Neural progenitor cell (in vitro differentiated cells): Measurements from ENCODE around the gene SH3GL3. TPM values are rescaled to one million over a fixed set of nuclear protein-coding genes. Genes with fewer than 3 reads are reported as not detected.

ENCODE experiments used
- DNase-seq: peaks from one replicate; pipeline ENCODE4 v3.0.0-alpha.2; 2016; ENCODE audit warnings: low spot score
- H2AFZ ChIP-seq: fragments of 200-600 bp; sonication (generic); replicated peaks from 2 replicates; pipeline ENCODE4 v1.6.1; 2016; ENCODE audit warnings: antibody characterized with exemption
- H3F3A ChIP-seq: fragments of 200-600 bp; sonication (generic); 2 replicates; pipeline ENCODE4 v1.6.1; 2016; ENCODE audit warnings: antibody characterized with exemption, low read depth
- H3K27ac ChIP-seq: fragments of 200-600 bp; sonication (generic); 2 replicates; pipeline ENCODE4 v1.5.1; 2016; ENCODE audit warnings: mild to moderate bottlenecking
- H3K27me3 ChIP-seq: fragments of 200-600 bp; sonication (generic); 2 replicates; pipeline ENCODE4 v1.6.1; 2016; ENCODE audit warnings: mild to moderate bottlenecking, moderate library complexity
- H3K36me3 ChIP-seq: fragments of 200-600 bp; sonication (generic); 2 replicates; pipeline ENCODE4 v1.5.1; 2016
- H3K4me1 ChIP-seq: fragments of 200-600 bp; sonication (generic); 2 replicates; pipeline ENCODE4 v1.6.1; 2016; ENCODE audit warnings: mixed run types
- H3K4me2 ChIP-seq: fragments of 200-600 bp; sonication (generic); 2 replicates; pipeline ENCODE4 v1.6.1; 2016
- H3K4me3 ChIP-seq: fragments of 200-600 bp; sonication (generic); 2 replicates; pipeline ENCODE4 v1.5.1; 2016
- H3K79me2 ChIP-seq: fragments of 200-600 bp; sonication (generic); 2 replicates; pipeline ENCODE4 v1.6.1; 2016; ENCODE audit warnings: low read depth
- H3K9ac ChIP-seq: fragments of 200-600 bp; sonication (generic); 2 replicates; pipeline ENCODE4 v1.6.1; 2016
- H3K9me3 ChIP-seq: fragments of 200-600 bp; sonication (generic); 2 replicates; pipeline ENCODE4 v1.5.1; 2016; ENCODE audit warnings: low read depth
- H4K20me1 ChIP-seq: fragments of 200-600 bp; sonication (generic); 2 replicates; pipeline ENCODE4 v1.6.1; 2016; ENCODE audit warnings: low read depth
- H3K27ac Mint-ChIP-seq: 3 replicates; pipeline ENCODE4 v1.8.0; 2021; ENCODE audit warnings: mixed read lengths
- H3K27me3 Mint-ChIP-seq: 2 replicates; pipeline ENCODE4 v1.8.0; 2022; ENCODE audit warnings: low read depth, mild to moderate bottlenecking, inconsistent platforms, moderate library complexity, mixed read lengths; ENCODE audit not compliant: insufficient read depth
- H3K36me3 Mint-ChIP-seq: 3 replicates; pipeline ENCODE4 v1.8.0; 2021; ENCODE audit warnings: mixed read lengths
- H3K4me1 Mint-ChIP-seq: 3 replicates; pipeline ENCODE4 v1.8.0; 2021; ENCODE audit warnings: mixed read lengths
- H3K4me3 Mint-ChIP-seq: 3 replicates; pipeline ENCODE4 v1.8.0; 2021; ENCODE audit warnings: mild to moderate bottlenecking, moderate library complexity, mixed read lengths
- H3K9me3 Mint-ChIP-seq: 3 replicates; pipeline ENCODE4 v1.8.0; 2020; ENCODE audit warnings: mixed read lengths
- CTCF ChIP-seq: fragments of 200-600 bp; sonication (generic); IDR thresholded peaks from 2 replicates; pipeline ENCODE4 v1.5.1; 2017; ENCODE audit warnings: antibody characterized with exemption, mild to moderate bottlenecking
- EZH2 ChIP-seq: fragments of 200-600 bp; sonication (generic); IDR thresholded peaks from 2 replicates; pipeline ENCODE4 v1.6.1; 2017; ENCODE audit warnings: antibody characterized with exemption, mild to moderate bottlenecking, moderate library complexity
- EZH2phosphoT487 ChIP-seq: fragments of 200-600 bp; sonication (generic); IDR thresholded peaks from 2 replicates; pipeline ENCODE4 v1.6.1; 2017; ENCODE audit warnings: antibody characterized with exemption
- total RNA-seq: library from RNA; depleted of rRNA; stranded (reverse); fragments of >200 nt; gene quantifications from 2 replicates; pipeline ENCODE4 v1.2.3, GENCODE V29; 2015; ENCODE audit warnings: low replicate concordance

The SH3GL3 gene
- total RNA-seq, 1 donor from 2014 or later = 8.2 TPM

- Histone ChIP-seq H3K9me3 (no peaks in the 10 kb centered on the region), H3K4me1 (peaks cover 4% of the 10 kb centered on the region), H4K20me1 (no peaks in the 10 kb centered on the region), H3K27me3 (no peaks in the 10 kb centered on the region), H3K9ac (no peak overlapping the region), H3K27ac (no peak overlapping the region), H3K4me3 (no peak overlapping the region), H3K4me2 (no peak overlapping the region), H2AFZ (no peak overlapping the region), H3F3A (no peaks in the 10 kb centered on the region), H3K36me3 (no peaks in the 10 kb centered on the region), H3K79me2 (no peaks in the 10 kb centered on the region)
- Mint-ChIP-seq H3K4me1 (no peaks in the 10 kb centered on the region), H3K36me3 (no peaks in the 10 kb centered on the region), H3K27ac (no peak overlapping the region), H3K9me3 (peaks cover under 1% of the 10 kb centered on the region), H3K27me3 (no peaks in the 10 kb centered on the region), H3K4me3 (no peak overlapping the region)
- no peak for DNase-seq
- TF ChIP-seq EZH2 = no peak
- no peak for TF ChIP-seq CTCF
- no peak for TF ChIP-seq EZH2phosphoT487
These were observed 30.8 kb downstream of the SH3GL3 start for GRCh38 chr15:83477808-83478537.

GRCh38 chr15:83483612-83484011 lies 36.5 kb downstream of the SH3GL3 start:
- no peak overlapping the region for H3K27ac ChIP-seq
- TF ChIP-seq EZH2phosphoT487 = no peak
- TF ChIP-seq EZH2 = no peak
- no peak for TF ChIP-seq CTCF
- no peaks in the 10 kb centered on the region for H3K27me3 ChIP-seq
- Mint-ChIP-seq H3K27ac (no peak overlapping the region), H3K36me3 (no peaks in the 10 kb centered on the region), H3K9me3 (peaks cover 6% of the 10 kb centered on the region), H3K4me3 (no peak overlapping the region), H3K4me1 (no peaks in the 10 kb centered on the region), H3K27me3 (no peaks in the 10 kb centered on the region)
- no peaks in the 10 kb centered on the region for H3K4me1 ChIP-seq
- H3K79me2 ChIP-seq = no peaks in the 10 kb centered on the region
- no peak overlapping the region for H3K4me2 ChIP-seq
- H4K20me1 ChIP-seq = no peaks in the 10 kb centered on the region
- H2AFZ ChIP-seq = no peak overlapping the region
- peaks cover 8% of the 10 kb centered on the region for H3K9me3 ChIP-seq
- no peak overlapping the region for H3K4me3 ChIP-seq
- H3F3A ChIP-seq = no peaks in the 10 kb centered on the region
- no peaks in the 10 kb centered on the region for H3K36me3 ChIP-seq
- H3K9ac ChIP-seq = no peak overlapping the region
- DNase-seq = no peak

- Histone ChIP-seq H4K20me1 (no peaks in the 10 kb centered on the region), H3K9me3 (peaks cover 8% of the 10 kb centered on the region), H3K79me2 (no peaks in the 10 kb centered on the region), H3K4me1 (no peaks in the 10 kb centered on the region), H3K9ac (no peak overlapping the region), H3K4me3 (no peak overlapping the region), H3K27me3 (no peaks in the 10 kb centered on the region), H3K36me3 (no peaks in the 10 kb centered on the region), H2AFZ (no peak overlapping the region), H3F3A (no peaks in the 10 kb centered on the region), H3K27ac (no peak overlapping the region), H3K4me2 (no peak overlapping the region)
- peaks cover 6% of the 10 kb centered on the region for H3K9me3 Mint-ChIP-seq
- no peak for DNase-seq
- H3K4me3 Mint-ChIP-seq = no peak overlapping the region
- no peaks in the 10 kb centered on the region for H3K4me1 Mint-ChIP-seq
- no peak overlapping the region for H3K27ac Mint-ChIP-seq
- no peaks in the 10 kb centered on the region for H3K27me3 Mint-ChIP-seq
- no peaks in the 10 kb centered on the region for H3K36me3 Mint-ChIP-seq
- TF ChIP-seq EZH2phosphoT487 (no peak), EZH2 (no peak), CTCF (no peak)
These were observed 37.5 kb downstream of the SH3GL3 start for GRCh38 chr15:83484636-83485035.
